H9 (cell line): ENCODE data around the gene SGCD. TPM values are rescaled to one million over a fixed set of nuclear protein-coding genes. Genes with fewer than 3 reads are reported as not detected.

Experiments used
- DNase-seq: peaks from one replicate; pipeline ENCODE4 v3.0.0-alpha.2; 2017
- H2AFZ ChIP-seq: one replicate; pipeline ENCODE4 v1.6.1; 2013; ENCODE audit warnings: mild to moderate bottlenecking, low read length, control low read depth, moderate library complexity
- H2AK5ac ChIP-seq: 2 replicates; pipeline ENCODE4 v1.6.1; 2013; ENCODE audit warnings: low read length, control low read depth, mixed read lengths; ENCODE audit not compliant: insufficient read length
- H2BK120ac ChIP-seq: one replicate; pipeline ENCODE4 v1.6.1; 2013; ENCODE audit warnings: low read depth, mild to moderate bottlenecking, low read length, control low read depth, inconsistent platforms; ENCODE audit not compliant: poor library complexity, severe bottlenecking
- H2BK12ac ChIP-seq: 2 replicates; pipeline ENCODE4 v1.6.1; 2013; ENCODE audit warnings: low read length, control low read depth, mixed read lengths, low read depth; ENCODE audit not compliant: insufficient read length
- H2BK15ac ChIP-seq: 2 replicates; pipeline ENCODE4 v1.6.1; 2013; ENCODE audit warnings: low read depth, low read length, control low read depth
- H2BK20ac ChIP-seq: one replicate; pipeline ENCODE4 v1.6.1; 2013; ENCODE audit warnings: low read depth, mild to moderate bottlenecking, low read length, control low read depth, inconsistent platforms; ENCODE audit not compliant: poor library complexity, severe bottlenecking
- H2BK5ac ChIP-seq: 2 replicates; pipeline ENCODE4 v1.6.1; 2013; ENCODE audit warnings: low read length, control low read depth, mixed read lengths; ENCODE audit not compliant: insufficient read length
- H3K14ac ChIP-seq: 2 replicates; pipeline ENCODE4 v1.6.1; 2013; ENCODE audit warnings: low read length, control low read depth; ENCODE audit not compliant: insufficient read depth
- H3K18ac ChIP-seq: 2 replicates; pipeline ENCODE4 v1.6.1; 2013; ENCODE audit warnings: low read depth, mild to moderate bottlenecking, mixed read lengths, low read length, control low read depth; ENCODE audit not compliant: insufficient read length
- H3K23ac ChIP-seq: 2 replicates; pipeline ENCODE4 v1.6.1; 2013; ENCODE audit warnings: low read length, control low read depth, mixed read lengths, low read depth; ENCODE audit not compliant: insufficient read length
- H3K23me2 ChIP-seq: 2 replicates; pipeline ENCODE4 v1.6.1; 2013; ENCODE audit warnings: low read depth, mild to moderate bottlenecking, mixed read lengths, low read length, control low read depth; ENCODE audit not compliant: insufficient read length, poor library complexity, severe bottlenecking
- H3K27ac ChIP-seq: 2 replicates; pipeline ENCODE4 v1.5.1; 2013; ENCODE audit warnings: low read length, control low read depth, mixed read lengths, low read depth; ENCODE audit not compliant: insufficient read length
- H3K27me3 ChIP-seq: 2 replicates; pipeline ENCODE4 v1.6.1; 2013; ENCODE audit warnings: low read length, control low read depth, inconsistent platforms; ENCODE audit not compliant: insufficient read depth
- H3K4ac ChIP-seq: 2 replicates; pipeline ENCODE4 v1.6.1; 2013; ENCODE audit warnings: low read depth, mild to moderate bottlenecking, control low read depth, inconsistent platforms, low read length, moderate library complexity
- H3K4me1 ChIP-seq: 2 replicates; pipeline ENCODE4 v1.6.1; 2013; ENCODE audit warnings: low read length, control low read depth, inconsistent platforms; ENCODE audit not compliant: insufficient read depth
- H3K4me2 ChIP-seq: 2 replicates; pipeline ENCODE4 v1.6.1; 2013; ENCODE audit warnings: low read length, control low read depth, mixed read lengths; ENCODE audit not compliant: insufficient read length, insufficient read depth
- H3K56ac ChIP-seq: 2 replicates; pipeline ENCODE4 v1.6.1; 2013; ENCODE audit warnings: low read depth, mild to moderate bottlenecking, mixed read lengths, low read length, control low read depth; ENCODE audit not compliant: insufficient read length
- H3K79me1 ChIP-seq: 2 replicates; pipeline ENCODE4 v1.6.1; 2013; ENCODE audit warnings: low read depth, mild to moderate bottlenecking, moderate library complexity, low read length, control low read depth, inconsistent platforms; ENCODE audit not compliant: insufficient read depth, poor library complexity, severe bottlenecking
- H3K79me2 ChIP-seq: 2 replicates; pipeline ENCODE4 v1.6.1; 2013; ENCODE audit warnings: low read length, control low read depth, inconsistent platforms; ENCODE audit not compliant: insufficient read depth
- H3K9ac ChIP-seq: 2 replicates; pipeline ENCODE4 v1.6.1; 2013; ENCODE audit warnings: low read length, control low read depth, mixed read lengths; ENCODE audit not compliant: insufficient read length; ENCODE audit errors: extremely low read depth
- H3K9me3 ChIP-seq: one replicate; pipeline ENCODE4 v1.6.1; 2013; ENCODE audit warnings: low read depth, low read length, inconsistent platforms; ENCODE audit not compliant: control insufficient read depth
- H3T11ph ChIP-seq: one replicate; pipeline ENCODE4 v1.6.1; 2013; ENCODE audit warnings: mild to moderate bottlenecking, low read length, control low read depth, inconsistent platforms
- H4K20me1 ChIP-seq: one replicate; pipeline ENCODE4 v1.6.1; 2013; ENCODE audit not compliant: control insufficient read depth, insufficient read length, insufficient read depth
- H4K5ac ChIP-seq: 2 replicates; pipeline ENCODE4 v1.6.1; 2013; ENCODE audit warnings: low read depth, mild to moderate bottlenecking, mixed read lengths, low read length, control low read depth; ENCODE audit not compliant: insufficient read length
- H4K8ac ChIP-seq: replicated peaks from 2 replicates; pipeline ENCODE4 v1.6.1; 2013; ENCODE audit warnings: low read length, control low read depth, mixed read lengths, low read depth; ENCODE audit not compliant: insufficient read length
- H4K91ac ChIP-seq: 2 replicates; pipeline ENCODE4 v1.6.1; 2013; ENCODE audit warnings: low read depth, mild to moderate bottlenecking, moderate library complexity, mixed read lengths, low read length, control low read depth; ENCODE audit not compliant: insufficient read length
- H3K27ac Mint-ChIP-seq, 3 experiments: 2 replicates in 2 of 3; 3 replicates in 1 of 3; pipeline ENCODE4 v1.8.0; 2020 to 2021; ENCODE audit warnings: mixed read lengths in 3 of 3, mild to moderate bottlenecking in 1 of 3, moderate library complexity in 1 of 3
- H3K27me3 Mint-ChIP-seq: 2 replicates; pipeline ENCODE4 v1.8.0; 2021; ENCODE audit warnings: low read depth, mild to moderate bottlenecking, moderate library complexity, mixed read lengths
- H3K36me3 Mint-ChIP-seq, 3 experiments: 2 replicates in 2 of 3; 3 replicates in 1 of 3; pipeline ENCODE4 v1.8.0; 2020 to 2021; ENCODE audit warnings: low read depth in 3 of 3, mixed read lengths in 3 of 3; ENCODE audit not compliant: insufficient read depth in 1 of 3
- H3K4me1 Mint-ChIP-seq, 2 experiments: 2 replicates each; pipeline ENCODE4 v1.8.0; 2020; ENCODE audit warnings: mixed read lengths in 2 of 2
- H3K4me3 Mint-ChIP-seq, 2 experiments: 2 replicates in 1 of 2; 3 replicates in 1 of 2; pipeline ENCODE4 v1.8.0; 2020 to 2021; ENCODE audit warnings: mild to moderate bottlenecking in 2 of 2, mixed read lengths in 2 of 2, moderate library complexity in 1 of 2
- H3K9me3 Mint-ChIP-seq, 2 experiments: 2 replicates in 1 of 2; 3 replicates in 1 of 2; pipeline ENCODE4 v1.8.0; 2020; ENCODE audit warnings: mild to moderate bottlenecking in 2 of 2, mixed read lengths in 2 of 2, moderate library complexity in 1 of 2
- CTCF ChIP-seq: fragments of 200-600 bp; sonication (generic); conservative IDR thresholded peaks from 3 replicates; pipeline ENCODE4 v1.8.0; 2021; ENCODE audit warnings: antibody characterized with exemption, mild to moderate bottlenecking
- total RNA-seq: library from RNA; stranded (reverse); gene quantifications from 2 replicates; pipeline ENCODE4 v1.2.1, GENCODE V29; 2021

Gene SGCD
- total RNA-seq, 1 experiment from 2014 or later, result 0.11 TPM

- H3K27ac ChIP-seq, result no peak overlapping the region
- no peaks in the 10 kb centered on the region for H3K27me3 ChIP-seq
- no peak overlapping the region for H2AK5ac ChIP-seq
- no peaks in the 10 kb centered on the region; a peak in 1 of 5 replicates for H3K9me3 Mint-ChIP-seq
- no peaks in the 10 kb centered on the region for H3K4me1 ChIP-seq
- no peak overlapping the region for H2BK12ac ChIP-seq
- no peak for TF ChIP-seq CTCF
- no peak overlapping the region for H3K4me3 Mint-ChIP-seq
- H3K4me2 ChIP-seq, result no peak overlapping the region
- no peak overlapping the region for H3T11ph ChIP-seq
- no peak overlapping the region for H3K18ac ChIP-seq
- no peaks in the 10 kb centered on the region for H3K79me1 ChIP-seq
- no peak overlapping the region for H3K9ac ChIP-seq
- no peak overlapping the region for H3K14ac ChIP-seq
- H3K23ac ChIP-seq, result no peak overlapping the region
- H4K5ac ChIP-seq, result no peak overlapping the region
- no peak overlapping the region for H2AFZ ChIP-seq
- no peak overlapping the region for H3K56ac ChIP-seq
- no peaks in the 10 kb centered on the region for H3K79me2 ChIP-seq
- H3K4ac ChIP-seq, result no peak overlapping the region
- no peak for DNase-seq
- no peak overlapping the region for H2BK120ac ChIP-seq
- H4K91ac ChIP-seq, result no peak overlapping the region
- no peaks in the 10 kb centered on the region for H3K36me3 Mint-ChIP-seq
- no peaks in the 10 kb centered on the region for H3K23me2 ChIP-seq
- no peak overlapping the region for H4K8ac ChIP-seq
- no peak overlapping the region for H3K27ac Mint-ChIP-seq
- no peaks in the 10 kb centered on the region for H3K9me3 ChIP-seq
- no peak overlapping the region for H2BK20ac ChIP-seq
- H2BK5ac ChIP-seq, result no peak overlapping the region
- H3K4me1 Mint-ChIP-seq, result no peaks in the 10 kb centered on the region; a peak in 2 of 4 replicates
- no peaks in the 10 kb centered on the region for H4K20me1 ChIP-seq
- H3K27me3 Mint-ChIP-seq, result no peaks in the 10 kb centered on the region
- H2BK15ac ChIP-seq, result no peak overlapping the region
Measured at GRCh38 chr5:156591631-156592030, 264.7 kb downstream of the SGCD start.
